ENCODE results near the gene RPS4Y2.

The RPS4Y2 gene

GRCh38 chrY:20755808-20756207 lies at the start of gene RPS4Y2:
TSS of gene RPS4Y2 (plus strand) at chrY:20756108. CDS start at chrY:20756164, 56 bp downstream.
- TF ChIP-seq CTCF (IDR thresholded peaks at IDR 0.05), result no peak
- Histone ChIP-seq H3K4me3 (no peak within 1 kb of the TSS), H3K27ac (no peak within 1 kb of the TSS), H3K9me3 (no peaks in the 10 kb centered on the region), H3K27me3 (no peaks in the 10 kb centered on the region), H3K4me1 (no peaks in the 10 kb centered on the region), H3K36me3 (no peaks in the 10 kb centered on the region)
- no peak for DNase-seq
- intact Hi-C loops (cut with DNase I; ENCODE audit: low total_unique reads), result no loop called here

- H3K9me3 ChIP-seq, result no peaks in the 10 kb centered on the region
- H3K36me3 ChIP-seq, result no peaks in the 10 kb centered on the region
- no peak overlapping the region for H3K4me3 ChIP-seq
- no peaks in the 10 kb centered on the region for H3K4me1 ChIP-seq
- no peaks in the 10 kb centered on the region for H3K27me3 ChIP-seq
- no peak for TF ChIP-seq CTCF (IDR thresholded peaks at IDR 0.05)
- DNase-seq, result no peak
- H3K27ac ChIP-seq, result no peak overlapping the region
- intact Hi-C loops (cut with DNase I; ENCODE audit: low total_unique reads), result no loop called here
Measured at GRCh38 chrY:20714391-20714790, 41.5 kb upstream of the RPS4Y2 start.

- Histone ChIP-seq H3K27me3 (no peaks in the 10 kb centered on the region), H3K9me3 (no peaks in the 10 kb centered on the region), H3K27ac (no peak overlapping the region), H3K4me3 (no peak overlapping the region), H3K4me1 (no peaks in the 10 kb centered on the region), H3K36me3 (no peaks in the 10 kb centered on the region)
- TF ChIP-seq CTCF (IDR thresholded peaks at IDR 0.05), result no peak
- DNase-seq, result no peak
- intact Hi-C loops (cut with DNase I; ENCODE audit: low total_unique reads), result no loop called here
Measured at GRCh38 chrY:20726184-20726907, 29.6 kb upstream of the RPS4Y2 start.

GRCh38 chrY:20735200-20735599 lies 20.7 kb upstream of the RPS4Y2 start:
- H3K4me3 ChIP-seq, result no peak overlapping the region
- DNase-seq, result no peak
- intact Hi-C loops (cut with DNase I; ENCODE audit: low total_unique reads), result no loop called here
- H3K27me3 ChIP-seq, result no peaks in the 10 kb centered on the region
- no peaks in the 10 kb centered on the region for H3K9me3 ChIP-seq
- H3K27ac ChIP-seq, result no peak overlapping the region
- no peaks in the 10 kb centered on the region for H3K36me3 ChIP-seq
- TF ChIP-seq CTCF (IDR thresholded peaks at IDR 0.05), result no peak
- H3K4me1 ChIP-seq, result no peaks in the 10 kb centered on the region

- Histone ChIP-seq H3K27me3 (no peaks in the 10 kb centered on the region), H3K9me3 (no peaks in the 10 kb centered on the region), H3K4me3 (no peak overlapping the region), H3K36me3 (no peaks in the 10 kb centered on the region), H3K27ac (no peak overlapping the region), H3K4me1 (no peaks in the 10 kb centered on the region)
- intact Hi-C loops (cut with DNase I; ENCODE audit: low total_unique reads), result no loop called here
- DNase-seq, result no peak
- no peak for TF ChIP-seq CTCF (IDR thresholded peaks at IDR 0.05)
Measured at GRCh38 chrY:20739806-20740205, 16.1 kb upstream of the RPS4Y2 start.

GRCh38 chrY:20740609-20741008 lies 15.3 kb upstream of the RPS4Y2 start:
- Histone ChIP-seq H3K9me3 (no peaks in the 10 kb centered on the region), H3K27me3 (no peaks in the 10 kb centered on the region), H3K4me1 (no peaks in the 10 kb centered on the region), H3K27ac (no peak overlapping the region), H3K36me3 (no peaks in the 10 kb centered on the region), H3K4me3 (no peak overlapping the region)
- no peak for DNase-seq
- TF ChIP-seq CTCF (IDR thresholded peaks at IDR 0.05), result peak; percentile 23 to 36
- intact Hi-C loops (cut with DNase I; ENCODE audit: low total_unique reads), result no loop called here

Measured in tibial artery (tissue), 4 donors.